Measurements from ENCODE around the gene ZRANB1.

DNA sequence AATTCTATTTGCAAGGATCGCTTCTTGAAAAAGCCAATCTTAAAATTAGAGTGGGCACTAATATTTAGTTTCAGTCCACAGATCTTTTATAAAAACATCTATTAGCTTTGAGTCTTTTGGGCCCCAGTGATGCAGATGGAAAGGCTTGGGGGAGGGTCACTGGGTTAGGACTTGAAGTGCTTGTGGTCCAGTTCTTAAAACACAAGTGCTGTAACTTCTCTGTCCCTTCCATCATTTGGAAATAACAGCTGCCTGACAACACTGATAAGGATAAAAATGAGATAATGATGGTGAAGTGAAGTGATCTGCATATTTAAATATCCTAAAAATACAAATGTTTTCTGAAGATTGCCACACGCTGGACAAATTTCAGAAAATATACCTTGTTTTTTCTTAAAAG lies 37.1 kb upstream of the ZRANB1 start:
- TF ChIP-seq CTCF (conservative IDR thresholded peaks at IDR 0.05; ENCODE audit: low read depth in 2 of 2) (no peak), EZH2phosphoT487 (IDR thresholded peaks at IDR 0.05; ENCODE audit: unreplicated experiment) (no peak)
- TF ChIP-seq, protein P1, sequence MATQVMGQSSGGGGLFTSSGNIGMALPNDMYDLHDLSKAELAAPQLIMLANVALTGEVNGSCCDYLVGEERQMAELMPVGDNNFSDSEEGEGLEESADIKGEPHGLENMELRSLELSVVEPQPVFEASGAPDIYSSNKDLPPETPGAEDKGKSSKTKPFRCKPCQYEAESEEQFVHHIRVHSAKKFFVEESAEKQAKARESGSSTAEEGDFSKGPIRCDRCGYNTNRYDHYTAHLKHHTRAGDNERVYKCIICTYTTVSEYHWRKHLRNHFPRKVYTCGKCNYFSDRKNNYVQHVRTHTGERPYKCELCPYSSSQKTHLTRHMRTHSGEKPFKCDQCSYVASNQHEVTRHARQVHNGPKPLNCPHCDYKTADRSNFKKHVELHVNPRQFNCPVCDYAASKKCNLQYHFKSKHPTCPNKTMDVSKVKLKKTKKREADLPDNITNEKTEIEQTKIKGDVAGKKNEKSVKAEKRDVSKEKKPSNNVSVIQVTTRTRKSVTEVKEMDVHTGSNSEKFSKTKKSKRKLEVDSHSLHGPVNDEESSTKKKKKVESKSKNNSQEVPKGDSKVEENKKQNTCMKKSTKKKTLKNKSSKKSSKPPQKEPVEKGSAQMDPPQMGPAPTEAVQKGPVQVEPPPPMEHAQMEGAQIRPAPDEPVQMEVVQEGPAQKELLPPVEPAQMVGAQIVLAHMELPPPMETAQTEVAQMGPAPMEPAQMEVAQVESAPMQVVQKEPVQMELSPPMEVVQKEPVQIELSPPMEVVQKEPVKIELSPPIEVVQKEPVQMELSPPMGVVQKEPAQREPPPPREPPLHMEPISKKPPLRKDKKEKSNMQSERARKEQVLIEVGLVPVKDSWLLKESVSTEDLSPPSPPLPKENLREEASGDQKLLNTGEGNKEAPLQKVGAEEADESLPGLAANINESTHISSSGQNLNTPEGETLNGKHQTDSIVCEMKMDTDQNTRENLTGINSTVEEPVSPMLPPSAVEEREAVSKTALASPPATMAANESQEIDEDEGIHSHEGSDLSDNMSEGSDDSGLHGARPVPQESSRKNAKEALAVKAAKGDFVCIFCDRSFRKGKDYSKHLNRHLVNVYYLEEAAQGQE (IDR thresholded peaks at IDR 0.05; ENCODE audit: unreplicated experiment) = no peak
